ENCODE results near the gene RAB33B.
"Not testable (repeated sequence)": the region's sequence is repeated elsewhere in the genome, so short reads cannot be mapped to it uniquely, and the experiment has no call there.

Gene RAB33B

GRCh38 chr4:139454111-139455045 is at the start of gene RAB33B:
TSS of gene RAB33B (plus strand) at chr4:139454121. CDS start at chr4:139454196, 75 bp downstream.
- DNase-seq = no peak

- DNase-seq = no peak
These were observed 43.6 kb upstream of the RAB33B start for GRCh38 chr4:139410312-139410711.

GRCh38 chr4:139414671-139415210 is 39.2 kb upstream of the RAB33B start:
- not testable (repeated sequence) for DNase-seq

GRCh38 chr4:139416073-139416673 is 37.7 kb upstream of the RAB33B start:
- DNase-seq = peak in 3 of 6 experiments; percentile 1 to 39 (median 38)

GRCh38 chr4:139419388-139419914 is 34.5 kb upstream of the RAB33B start:
- peak in 2 of 6 experiments; percentile 9 to 11 for DNase-seq

- no peak for DNase-seq
These were observed 33.3 kb upstream of the RAB33B start for GRCh38 chr4:139420652-139421051.

GRCh38 chr4:139436122-139436521 is 17.8 kb upstream of the RAB33B start:
- no peak for DNase-seq

- DNase-seq = no peak
These were observed 15.8 kb upstream of the RAB33B start for GRCh38 chr4:139438141-139438540.

- DNase-seq = no peak
These were observed 12.9 kb upstream of the RAB33B start for GRCh38 chr4:139441029-139441428.

- DNase-seq = no peak
These were observed 10.3 kb upstream of the RAB33B start for GRCh38 chr4:139443661-139444060.

- not testable (repeated sequence) for DNase-seq
These were observed 9.0 kb upstream of the RAB33B start for GRCh38 chr4:139444881-139445280.

- DNase-seq = not testable (repeated sequence)
These were observed 6.8 kb upstream of the RAB33B start for GRCh38 chr4:139447078-139447477.

- no peak for DNase-seq
These were observed 3.3 kb upstream of the RAB33B start for GRCh38 chr4:139450586-139450985.

- no peak for DNase-seq
These were observed 1.9 kb upstream of the RAB33B start for GRCh38 chr4:139451997-139452396.

- peak in 5 of 6 experiments; percentile 67 to 92 (median 79) for DNase-seq
These were observed 915 bp upstream of the RAB33B start for GRCh38 chr4:139453041-139453370.

- peak; percentile 92 to 100 (median 98) for DNase-seq
These were observed 380 bp upstream of the RAB33B start for GRCh38 chr4:139453371-139454110.

GRCh38 chr4:139455126-139455538 is 1.2 kb downstream of the RAB33B start:
- no peak for DNase-seq

- no peak for DNase-seq
These were observed 3.4 kb downstream of the RAB33B start for GRCh38 chr4:139457318-139457717.

- DNase-seq = no peak
These were observed 4.6 kb downstream of the RAB33B start for GRCh38 chr4:139458543-139458942.

- DNase-seq = no peak
These were observed 5.1 kb downstream of the RAB33B start for GRCh38 chr4:139458999-139459398.

GRCh38 chr4:139460565-139460964 is 6.6 kb downstream of the RAB33B start:
- DNase-seq = no peak

- DNase-seq = no peak
These were observed 7.2 kb downstream of the RAB33B start for GRCh38 chr4:139461022-139461628.

All from stimulated activated naive CD4-positive, alpha-beta T cell (primary cell).